ENCODE data around the gene TNFAIP3. TPM values are rescaled to one million over a fixed set of nuclear protein-coding genes. Genes with fewer than 3 reads are reported as not detected.
"Not testable (repeated sequence)": the region's sequence is repeated elsewhere in the genome, so short reads cannot be mapped to it uniquely, and the experiment has no call there.

The TNFAIP3 gene
- total RNA-seq, 1 experiment from 2014 or later = 19.2 TPM

- DNase-seq (ENCODE audit: low read depth) = no peak
- in situ Hi-C loops (cut with HindIII; ENCODE audit: low pct_unique_long_range_greater_than_20kb, low sequenced_read_pairs) = no loop called here
Observed at GRCh38 chr6:137839076-137839475, 28.0 kb upstream of the TNFAIP3 start.

DNA sequence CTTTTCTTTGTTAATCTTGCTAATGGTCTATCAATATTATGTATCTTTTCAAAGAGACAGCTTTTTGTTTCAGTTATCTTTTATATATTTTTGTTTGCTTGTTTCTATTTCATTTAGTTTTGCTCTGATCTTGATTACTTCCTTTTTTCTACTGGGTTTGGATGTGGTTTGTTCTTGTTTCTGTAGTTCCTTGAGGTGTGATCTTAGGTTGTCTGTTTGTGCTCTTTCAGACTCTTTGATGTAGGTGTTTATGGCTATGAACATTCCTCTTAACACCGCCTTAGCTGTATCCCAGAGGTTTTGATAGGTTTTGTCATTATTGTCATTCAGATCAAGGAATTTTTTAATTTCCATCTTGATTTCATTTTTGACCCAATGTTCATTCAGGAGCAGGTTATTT, 26.8 kb upstream of the TNFAIP3 start:
- in situ Hi-C loops (cut with HindIII; ENCODE audit: low pct_unique_long_range_greater_than_20kb, low sequenced_read_pairs) = no loop called here
- DNase-seq (ENCODE audit: low read depth) = no peak

GRCh38 chr6:137843211-137843610, 23.8 kb upstream of the TNFAIP3 start:
- in situ Hi-C loops (cut with HindIII; ENCODE audit: low pct_unique_long_range_greater_than_20kb, low sequenced_read_pairs) = no loop called here
- DNase-seq (ENCODE audit: low read depth) = no peak

- DNase-seq (ENCODE audit: low read depth); in situ Hi-C loops (cut with HindIII; ENCODE audit: low pct_unique_long_range_greater_than_20kb, low sequenced_read_pairs): not testable (repeated sequence)
Observed at GRCh38 chr6:137844327-137844726, 22.7 kb upstream of the TNFAIP3 start.

GRCh38 chr6:137844773-137845172, 22.3 kb upstream of the TNFAIP3 start:
- DNase-seq (ENCODE audit: low read depth); in situ Hi-C loops (cut with HindIII; ENCODE audit: low pct_unique_long_range_greater_than_20kb, low sequenced_read_pairs): not testable (repeated sequence)

DNA sequence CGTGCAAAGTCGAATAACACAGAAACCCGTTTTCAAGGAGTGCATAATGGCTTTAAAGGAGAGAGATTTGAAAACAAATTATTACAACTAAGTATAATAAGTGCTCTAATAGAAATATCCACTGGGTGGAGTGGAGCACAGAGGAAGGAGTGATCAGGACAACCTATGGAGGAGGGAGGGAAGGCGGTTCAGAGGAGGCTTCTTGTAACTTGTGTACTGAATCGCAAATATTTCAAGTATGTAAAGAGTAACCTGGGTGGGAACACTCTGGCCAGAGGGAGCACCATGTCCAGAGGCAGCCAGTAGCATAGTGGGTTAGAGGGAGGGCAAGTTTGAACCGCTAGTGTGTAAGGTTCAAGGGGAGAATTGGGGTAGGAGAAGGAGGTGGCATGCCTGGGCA, 21.6 kb upstream of the TNFAIP3 start:
- no peak for DNase-seq (ENCODE audit: low read depth)
- in situ Hi-C loops (cut with HindIII; ENCODE audit: low pct_unique_long_range_greater_than_20kb, low sequenced_read_pairs) = no loop called here

DNA sequence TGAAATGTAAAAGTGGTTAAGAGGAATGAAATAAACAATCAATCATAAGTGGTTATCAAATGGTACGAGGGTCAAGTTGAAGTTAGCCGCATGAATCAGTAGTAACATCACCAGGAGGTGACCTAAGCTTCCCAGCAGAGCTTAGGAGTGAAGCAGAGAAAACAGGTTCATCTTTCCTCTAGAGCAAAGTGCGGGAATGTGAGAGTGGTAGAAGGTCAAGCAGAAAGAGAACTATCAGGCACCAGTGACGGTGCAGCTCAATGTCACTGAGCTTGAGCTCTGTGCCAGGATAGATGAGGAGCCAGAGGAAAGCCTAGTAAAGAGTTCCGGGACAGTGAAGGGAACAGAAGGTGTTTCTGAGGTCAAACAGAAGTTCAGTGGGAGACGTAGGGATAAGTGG, 20.8 kb upstream of the TNFAIP3 start:
- in situ Hi-C loops (cut with HindIII; ENCODE audit: low pct_unique_long_range_greater_than_20kb, low sequenced_read_pairs) = no loop called here
- no peak for DNase-seq (ENCODE audit: low read depth)

DNA sequence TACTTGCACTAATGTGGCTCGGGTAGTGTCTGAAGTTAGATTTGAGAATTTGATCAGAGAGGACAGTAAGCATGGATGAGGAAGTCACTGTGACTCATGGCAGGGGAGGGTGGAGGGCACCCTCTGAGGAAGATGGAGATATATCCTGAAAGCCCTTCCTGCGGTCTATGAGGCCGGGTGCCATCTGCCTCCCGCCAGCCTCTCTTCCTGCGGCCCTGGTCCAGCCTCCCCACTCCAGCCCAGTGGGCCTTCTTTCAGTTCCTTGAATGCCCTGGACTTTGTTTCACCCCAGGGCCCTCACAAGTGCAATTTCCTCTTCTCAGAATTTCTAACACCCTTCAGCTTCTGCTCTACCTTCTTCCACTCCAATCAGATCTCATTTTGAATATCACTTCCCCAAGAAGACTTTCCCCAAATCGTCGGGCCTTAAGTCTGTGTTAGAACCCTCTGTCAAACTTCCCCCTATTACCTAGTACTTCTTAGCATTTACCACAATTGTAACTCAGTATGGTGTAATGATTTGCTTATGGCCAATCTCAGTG, 20.2 kb upstream of the TNFAIP3 start:
- in situ Hi-C loops (cut with HindIII; ENCODE audit: low pct_unique_long_range_greater_than_20kb, low sequenced_read_pairs) = no loop called here
- no peak for DNase-seq (ENCODE audit: low read depth)

GRCh38 chr6:137847748-137848147, 19.3 kb upstream of the TNFAIP3 start:
- in situ Hi-C loops (cut with HindIII; ENCODE audit: low pct_unique_long_range_greater_than_20kb, low sequenced_read_pairs) = no loop called here
- no peak for DNase-seq (ENCODE audit: low read depth)

DNA sequence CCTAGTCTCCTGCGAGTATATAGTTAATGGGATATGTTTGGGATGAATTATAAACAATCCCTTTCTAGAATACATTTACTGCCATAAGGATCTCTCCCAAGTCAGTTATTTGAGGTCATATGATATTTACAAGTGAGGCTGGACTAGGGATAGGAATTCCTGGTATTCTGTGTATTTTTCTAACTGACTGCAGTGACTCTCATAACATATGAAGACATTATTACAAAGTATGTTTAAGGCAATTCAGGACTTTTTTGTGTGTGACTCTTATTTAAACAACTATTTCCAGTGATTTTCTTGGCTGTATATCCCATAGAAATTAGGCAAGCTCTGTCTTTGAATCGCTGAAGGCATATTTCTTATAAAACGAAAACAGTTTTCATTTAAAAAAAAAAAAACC, 18.4 kb upstream of the TNFAIP3 start:
- DNase-seq (ENCODE audit: low read depth) = no peak
- in situ Hi-C loops (cut with HindIII; ENCODE audit: low pct_unique_long_range_greater_than_20kb, low sequenced_read_pairs) = no loop called here

GRCh38 chr6:137849181-137849980, 17.7 kb upstream of the TNFAIP3 start:
- no peak for DNase-seq (ENCODE audit: low read depth)
- in situ Hi-C loops (cut with HindIII; ENCODE audit: low pct_unique_long_range_greater_than_20kb, low sequenced_read_pairs) = no loop called here

GRCh38 chr6:137849981-137850714, 16.9 kb upstream of the TNFAIP3 start:
- in situ Hi-C loops (cut with HindIII; ENCODE audit: low pct_unique_long_range_greater_than_20kb, low sequenced_read_pairs) = no loop called here
- DNase-seq (ENCODE audit: low read depth) = no peak

- in situ Hi-C loops (cut with HindIII; ENCODE audit: low pct_unique_long_range_greater_than_20kb, low sequenced_read_pairs) = no loop called here
- DNase-seq (ENCODE audit: low read depth) = no peak
Observed at GRCh38 chr6:137850816-137851602, 16.1 kb upstream of the TNFAIP3 start.

GRCh38 chr6:137851669-137852068, 15.4 kb upstream of the TNFAIP3 start:
- DNase-seq (ENCODE audit: low read depth) = no peak
- in situ Hi-C loops (cut with HindIII; ENCODE audit: low pct_unique_long_range_greater_than_20kb, low sequenced_read_pairs) = no loop called here

DNA sequence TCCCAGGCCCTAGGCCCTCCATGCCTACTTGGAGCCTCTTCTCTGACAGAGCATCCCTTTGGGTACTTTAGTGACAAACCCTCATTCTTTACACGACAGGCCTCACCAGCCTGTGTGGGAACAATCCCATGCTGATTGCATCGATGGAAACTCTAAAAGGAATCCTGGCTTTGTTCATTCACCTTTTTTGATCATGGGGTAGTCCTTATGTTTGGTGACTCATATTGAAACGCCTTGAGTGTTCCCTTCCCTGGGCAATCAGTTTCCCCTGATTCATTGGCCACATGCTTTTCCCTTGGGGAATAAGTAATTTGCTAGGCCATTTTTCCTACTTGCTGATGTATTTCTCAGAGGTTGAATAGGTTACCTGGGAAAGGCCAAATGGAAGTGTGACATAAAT, 14.7 kb upstream of the TNFAIP3 start:
- no peak for DNase-seq (ENCODE audit: low read depth)
- in situ Hi-C loops (cut with HindIII; ENCODE audit: low pct_unique_long_range_greater_than_20kb, low sequenced_read_pairs) = no loop called here

DNA sequence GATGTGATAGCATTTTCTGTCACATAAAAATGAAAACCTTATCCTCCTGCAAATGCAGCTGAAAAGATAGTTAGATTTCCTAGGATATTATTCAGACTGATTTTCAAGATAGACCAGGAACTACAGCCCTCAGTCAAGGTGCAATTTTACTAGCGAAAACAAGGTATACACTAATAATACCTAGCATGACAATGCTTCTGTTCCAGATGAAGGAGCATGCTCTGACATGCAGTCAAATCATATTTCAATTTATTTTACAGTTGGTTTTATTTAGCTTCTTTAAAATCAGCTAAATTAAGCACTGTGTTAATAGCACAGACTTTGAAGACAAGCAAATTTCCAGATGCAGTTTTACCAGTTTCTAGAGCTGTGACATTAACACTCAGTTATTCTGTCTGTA, 14.2 kb upstream of the TNFAIP3 start:
- DNase-seq (ENCODE audit: low read depth) = no peak
- in situ Hi-C loops (cut with HindIII; ENCODE audit: low pct_unique_long_range_greater_than_20kb, low sequenced_read_pairs) = no loop called here

DNA sequence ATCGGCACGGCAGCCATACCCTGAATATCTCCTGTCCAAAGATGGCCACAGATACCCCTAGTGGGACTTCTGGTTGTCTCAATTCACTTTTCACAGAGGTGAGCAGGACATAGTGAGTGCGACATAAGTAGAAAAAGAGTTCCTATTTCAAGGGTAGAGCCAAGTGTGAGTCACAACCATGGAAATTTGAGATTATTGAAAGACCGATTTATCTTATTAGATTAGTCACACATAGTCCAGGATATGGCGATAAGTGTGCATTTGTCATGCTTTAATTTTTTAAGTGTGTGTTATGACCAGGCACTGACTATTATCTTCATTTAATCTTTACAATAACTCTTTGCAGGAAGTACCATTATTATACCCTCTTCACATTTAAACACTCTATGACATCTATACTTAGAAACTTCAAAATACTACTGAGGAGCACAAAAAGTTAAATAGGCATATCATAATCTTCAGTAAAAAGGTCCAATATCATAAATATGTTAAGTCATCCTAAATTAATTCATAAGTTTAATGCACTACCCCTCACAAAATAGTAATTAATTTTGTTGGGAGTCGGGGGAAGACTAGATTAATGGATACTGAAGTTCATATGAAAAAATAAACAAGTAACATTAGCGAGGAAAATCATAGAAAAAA, 13.4 kb upstream of the TNFAIP3 start:
- DNase-seq (ENCODE audit: low read depth) = no peak
- in situ Hi-C loops (cut with HindIII; ENCODE audit: low pct_unique_long_range_greater_than_20kb, low sequenced_read_pairs) = no loop called here

DNA sequence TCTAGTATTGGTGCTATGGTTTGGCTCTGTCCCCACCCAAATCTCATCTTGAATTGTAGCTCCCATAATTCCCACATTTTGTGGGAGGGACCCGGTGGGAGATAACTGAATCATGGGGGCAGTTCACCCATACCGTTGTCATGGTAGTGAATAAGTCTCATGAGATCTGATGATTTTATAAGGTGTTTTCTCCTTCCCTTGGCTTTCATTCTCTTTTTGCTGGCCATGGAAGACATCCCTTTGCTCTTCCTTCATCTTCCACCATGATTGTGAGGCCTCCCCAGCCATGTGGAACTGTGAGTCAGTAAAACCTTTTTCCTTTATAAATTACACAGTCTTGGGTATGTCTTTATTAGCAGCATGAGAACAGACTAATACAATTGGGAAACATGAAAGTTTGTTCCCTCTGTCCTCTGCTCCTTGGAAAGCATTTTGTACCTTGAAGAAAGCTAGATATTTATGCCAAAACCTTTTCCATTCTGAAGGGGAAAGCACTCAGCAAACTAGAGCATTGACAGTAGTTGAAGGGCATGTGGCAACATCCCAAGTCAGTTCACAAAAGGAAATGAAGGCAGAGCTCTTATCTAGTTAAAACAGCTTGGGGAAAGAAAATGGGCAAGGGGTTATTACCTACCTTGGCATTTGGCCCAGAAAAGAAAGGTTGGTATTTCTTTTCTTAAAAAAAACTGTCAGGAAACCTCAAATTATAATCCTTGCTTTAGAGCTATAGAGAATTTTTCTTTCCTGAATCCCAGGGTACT, 10.7 kb upstream of the TNFAIP3 start:
- in situ Hi-C loops (cut with HindIII; ENCODE audit: low pct_unique_long_range_greater_than_20kb, low sequenced_read_pairs) = no loop called here

More for the DNA sequence above, 10.7 kb upstream of the TNFAIP3 start:
- DNase-seq (ENCODE audit: low read depth) = no peak

All from Caki2 (cell line).